Measurements from ENCODE around the gene TUBGCP3.

TUBGCP3 gene

DNA sequence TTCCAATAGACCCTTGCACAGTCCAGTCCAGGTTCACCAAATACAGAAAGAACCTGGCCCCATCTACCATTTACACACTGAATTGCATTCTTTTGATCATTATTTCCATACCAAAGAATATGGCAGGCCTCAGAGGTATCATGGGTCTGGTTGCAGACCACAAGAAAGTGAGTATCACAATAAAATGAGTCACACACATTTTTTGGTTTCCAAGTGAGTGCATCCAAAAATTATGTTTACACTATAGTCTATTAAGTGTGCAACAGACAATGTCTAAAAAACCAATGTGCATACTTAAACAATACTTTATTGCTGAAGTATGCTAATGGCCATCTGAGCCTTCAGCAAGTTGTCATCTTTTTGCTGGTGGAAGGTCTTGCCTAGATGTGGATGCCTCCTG, 106.5 kb downstream of the TUBGCP3 start:
- no peaks in the 10 kb centered on the region for H3K79me2 ChIP-seq (ENCODE audit: insufficient read depth, low read length)
- no peak overlapping the region for H3K4me3 ChIP-seq (ENCODE audit: insufficient read depth, low read length, poor library complexity, severe bottlenecking)
- H3K9me3 ChIP-seq (ENCODE audit: insufficient read depth, low read length) = no peaks in the 10 kb centered on the region
- no peak overlapping the region for H2AFZ ChIP-seq (ENCODE audit: low read depth, low read length, severe bottlenecking)
- no peak overlapping the region for H3K4me2 ChIP-seq (ENCODE audit: low read depth, low read length, poor library complexity, severe bottlenecking)
- no peaks in the 10 kb centered on the region for H3K27me3 ChIP-seq (ENCODE audit: low read length)
- H3K36me3 ChIP-seq (ENCODE audit: low read length) = no peaks in the 10 kb centered on the region
- no peak overlapping the region for H3K27ac ChIP-seq (ENCODE audit: low read depth, low read length)
- no peaks in the 10 kb centered on the region for H4K20me1 ChIP-seq (ENCODE audit: low read depth, low read length)
- H3K9me2 ChIP-seq (replicated peaks; ENCODE audit: insufficient read depth, low read length) = no peaks in the 10 kb centered on the region
- H3F3A ChIP-seq (ENCODE audit: insufficient read depth) = no peaks in the 10 kb centered on the region
- TF ChIP-seq EZH2phosphoT487 (conservative IDR thresholded peaks at IDR 0.05; ENCODE audit: low read length) = no peak
- TF ChIP-seq, protein P1, sequence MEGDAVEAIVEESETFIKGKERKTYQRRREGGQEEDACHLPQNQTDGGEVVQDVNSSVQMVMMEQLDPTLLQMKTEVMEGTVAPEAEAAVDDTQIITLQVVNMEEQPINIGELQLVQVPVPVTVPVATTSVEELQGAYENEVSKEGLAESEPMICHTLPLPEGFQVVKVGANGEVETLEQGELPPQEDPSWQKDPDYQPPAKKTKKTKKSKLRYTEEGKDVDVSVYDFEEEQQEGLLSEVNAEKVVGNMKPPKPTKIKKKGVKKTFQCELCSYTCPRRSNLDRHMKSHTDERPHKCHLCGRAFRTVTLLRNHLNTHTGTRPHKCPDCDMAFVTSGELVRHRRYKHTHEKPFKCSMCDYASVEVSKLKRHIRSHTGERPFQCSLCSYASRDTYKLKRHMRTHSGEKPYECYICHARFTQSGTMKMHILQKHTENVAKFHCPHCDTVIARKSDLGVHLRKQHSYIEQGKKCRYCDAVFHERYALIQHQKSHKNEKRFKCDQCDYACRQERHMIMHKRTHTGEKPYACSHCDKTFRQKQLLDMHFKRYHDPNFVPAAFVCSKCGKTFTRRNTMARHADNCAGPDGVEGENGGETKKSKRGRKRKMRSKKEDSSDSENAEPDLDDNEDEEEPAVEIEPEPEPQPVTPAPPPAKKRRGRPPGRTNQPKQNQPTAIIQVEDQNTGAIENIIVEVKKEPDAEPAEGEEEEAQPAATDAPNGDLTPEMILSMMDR (IDR thresholded peaks at IDR 0.05; ENCODE audit: insufficient read depth, low read length, poor library complexity, severe bottlenecking) = no peak
- no peak overlapping the region for H3K9ac ChIP-seq (ENCODE audit: low read length)

DNA sequence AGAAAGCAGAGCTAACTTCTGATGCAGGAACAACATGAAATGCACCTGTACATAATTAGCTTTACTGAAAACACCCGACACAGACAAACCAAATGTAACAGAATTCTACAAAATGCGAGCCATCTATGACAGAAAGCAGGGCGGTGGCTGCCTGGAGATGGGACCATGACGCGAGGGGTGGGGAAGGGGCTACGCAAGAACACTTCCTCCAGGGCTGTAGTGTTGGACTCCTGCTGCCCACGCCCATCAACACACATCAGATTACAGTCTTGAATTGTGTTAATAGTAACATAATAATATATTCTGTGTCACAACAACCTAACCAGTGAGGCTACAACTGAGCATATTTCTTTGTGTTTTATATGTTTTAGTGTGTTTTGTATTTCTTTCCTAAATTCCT, 108.6 kb downstream of the TUBGCP3 start:
- no peak for TF ChIP-seq EZH2phosphoT487 (conservative IDR thresholded peaks at IDR 0.05; ENCODE audit: low read length)
- TF ChIP-seq, protein P1 (IDR thresholded peaks at IDR 0.05; ENCODE audit: insufficient read depth, low read length, poor library complexity, severe bottlenecking) = no peak
- Histone ChIP-seq H2AFZ (ENCODE audit: low read depth, low read length, severe bottlenecking) (no peak overlapping the region), H3K9me3 (ENCODE audit: insufficient read depth, low read length) (no peaks in the 10 kb centered on the region), H3F3A (ENCODE audit: insufficient read depth) (no peaks in the 10 kb centered on the region), H3K4me3 (ENCODE audit: insufficient read depth, low read length, poor library complexity, severe bottlenecking) (no peak overlapping the region), H3K79me2 (ENCODE audit: insufficient read depth, low read length) (no peaks in the 10 kb centered on the region), H3K9me2 (replicated peaks; ENCODE audit: insufficient read depth, low read length) (no peaks in the 10 kb centered on the region), H3K27ac (ENCODE audit: low read depth, low read length) (no peak overlapping the region), H3K9ac (ENCODE audit: low read length) (no peak overlapping the region), H3K4me2 (ENCODE audit: low read depth, low read length, poor library complexity, severe bottlenecking) (no peak overlapping the region), H4K20me1 (ENCODE audit: low read depth, low read length) (no peaks in the 10 kb centered on the region), H3K36me3 (ENCODE audit: low read length) (no peaks in the 10 kb centered on the region), H3K27me3 (ENCODE audit: low read length) (no peaks in the 10 kb centered on the region)

DNA sequence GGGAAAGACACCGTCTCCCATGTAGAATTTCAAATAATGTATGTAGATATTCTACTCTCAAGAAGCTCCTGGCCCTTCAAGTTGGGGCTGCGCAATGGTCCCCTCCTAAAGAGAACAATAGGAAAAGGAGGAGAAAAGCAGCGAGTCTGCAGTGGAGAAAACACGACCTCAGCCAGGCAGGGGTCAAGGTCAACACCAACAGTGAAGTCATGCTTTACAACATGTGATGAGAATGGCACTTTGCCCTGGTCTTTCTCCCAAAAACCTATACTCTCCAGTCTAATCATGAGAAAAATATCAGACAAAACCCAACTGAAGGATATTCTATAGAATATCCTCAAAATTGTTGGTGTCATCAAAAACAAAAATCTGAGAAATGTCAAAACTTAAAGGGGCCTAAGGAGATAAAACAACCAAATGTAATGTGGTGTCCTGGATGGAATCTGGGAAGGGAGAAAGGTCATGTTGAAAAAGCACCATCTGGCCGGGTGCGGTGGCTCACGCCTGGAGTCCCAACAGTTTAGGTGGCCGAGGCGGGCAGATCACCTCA, 110.8 kb downstream of the TUBGCP3 start:
- no peaks in the 10 kb centered on the region for H3K79me2 ChIP-seq (ENCODE audit: insufficient read depth, low read length)
- no peaks in the 10 kb centered on the region for H3K9me2 ChIP-seq (replicated peaks; ENCODE audit: insufficient read depth, low read length)
- H3K9me3 ChIP-seq (ENCODE audit: insufficient read depth, low read length) = no peaks in the 10 kb centered on the region
- TF ChIP-seq, protein P1 (IDR thresholded peaks at IDR 0.05; ENCODE audit: insufficient read depth, low read length, poor library complexity, severe bottlenecking) = no peak
- no peak for TF ChIP-seq EZH2phosphoT487 (conservative IDR thresholded peaks at IDR 0.05; ENCODE audit: low read length)
- H3F3A ChIP-seq (ENCODE audit: insufficient read depth) = no peaks in the 10 kb centered on the region
- H3K27me3 ChIP-seq (ENCODE audit: low read length) = no peaks in the 10 kb centered on the region
- no peak overlapping the region for H3K27ac ChIP-seq (ENCODE audit: low read depth, low read length)
- H3K4me3 ChIP-seq (ENCODE audit: insufficient read depth, low read length, poor library complexity, severe bottlenecking) = no peak overlapping the region
- no peak overlapping the region for H3K9ac ChIP-seq (ENCODE audit: low read length)
- no peaks in the 10 kb centered on the region for H4K20me1 ChIP-seq (ENCODE audit: low read depth, low read length)
- H3K36me3 ChIP-seq (ENCODE audit: low read length) = no peaks in the 10 kb centered on the region
- no peak overlapping the region for H2AFZ ChIP-seq (ENCODE audit: low read depth, low read length, severe bottlenecking)
- H3K4me2 ChIP-seq (ENCODE audit: low read depth, low read length, poor library complexity, severe bottlenecking) = no peak overlapping the region

Data from SU-DHL-6 (cell line).